Peyer's patch (tissue), 4 donors: Measurements from ENCODE around the gene SNX21. TPM values are rescaled to one million over a fixed set of nuclear protein-coding genes. Genes with fewer than 3 reads are reported as not detected.

ENCODE experiments used
- DNase-seq, 3 donors: peaks; one replicate each; pipeline ENCODE4 v3.0.0-alpha.2; 2017 to 2019
- H3K27ac ChIP-seq, 4 donors: fragments of 200-600 bp; sonication (generic); one replicate each; pipeline ENCODE4 v1.5.1; 2016 to 2019
- H3K27me3 ChIP-seq, 2 donors: fragments of 200-600 bp; sonication (generic); one replicate each; pipeline ENCODE4 v1.5.1; 2019
- H3K36me3 ChIP-seq, 3 donors: fragments of 200-600 bp; sonication (generic); one replicate each; pipeline ENCODE4 v1.5.1; 2016 to 2019
- H3K4me1 ChIP-seq, 4 donors: fragments of 200-600 bp; sonication (generic); one replicate each; pipeline ENCODE4 v1.5.1; 2016 to 2019
- H3K4me3 ChIP-seq, 4 donors: fragments of 200-600 bp; sonication (generic); 1 replicate in 3 of 4; 2 replicates in 1 of 4; pipeline ENCODE4 v1.5.1; 2016 to 2019; ENCODE audit warnings: mild to moderate bottlenecking in 1 of 4
- H3K9me3 ChIP-seq, 4 donors: fragments of 200-600 bp; sonication (generic); one replicate each; pipeline ENCODE4 v1.5.1; 2016 to 2019; ENCODE audit warnings: mild to moderate bottlenecking in 1 of 4
- POLR2A ChIP-seq, 2 donors: fragments of 450-650 bp; IDR thresholded peaks; one replicate each; pipeline ENCODE4 v1.5.1; 2017; ENCODE audit warnings: antibody characterized with exemption in 2 of 2, mild to moderate bottlenecking in 2 of 2, moderate library complexity in 2 of 2
- total RNA-seq, 4 donors: library from RNA; depleted of rRNA; stranded (reverse); fragments of >200 nt; gene quantifications; one replicate each; pipeline ENCODE4 v1.1.0, GENCODE V29; 2016
- TF ChIP-seq, protein P1 (sequence below), 6 experiments: fragments of 450-650 bp in 4 of 6; fragments of 200-600 bp in 2 of 6; sonication (generic) in 1 of 6; IDR thresholded peaks; one replicate each; pipeline ENCODE4 v1.5.1; 2017 to 2019; ENCODE audit warnings: antibody characterized with exemption in 6 of 6, mild to moderate bottlenecking in 3 of 6, moderate library complexity in 1 of 6

The SNX21 gene
- total RNA-seq, 4 donors from 2014 or later: 17.5 to 94.9 (median 42.7) TPM

DNA sequence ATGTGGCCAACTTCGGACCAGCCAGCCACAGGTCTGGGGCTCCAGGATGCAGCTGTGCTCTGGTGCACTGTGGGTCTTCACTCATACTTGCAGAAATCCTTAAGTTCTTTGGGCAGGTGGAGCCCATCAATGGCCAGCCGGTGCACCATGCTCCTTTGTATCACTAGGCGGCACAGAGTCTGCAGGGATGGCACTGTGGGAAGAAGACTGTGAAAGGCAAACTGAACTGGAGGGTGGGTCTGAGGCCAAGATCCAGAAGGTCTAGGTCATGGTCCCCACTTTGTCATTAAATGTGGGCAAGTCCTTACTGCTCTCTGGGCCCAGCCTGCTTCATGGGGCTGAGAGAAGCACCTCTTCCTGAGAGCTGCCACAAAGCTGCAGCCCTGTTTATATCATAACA is 55.1 kb downstream of the SNX21 start:
- peaks cover 0 to 51% (median 11%) of the 10 kb centered on the region in 4 donors for H3K4me1 ChIP-seq
- peaks cover 0 to 30% (median 0%) of the 10 kb centered on the region in 3 donors for H3K36me3 ChIP-seq
- H3K27me3 ChIP-seq: no peaks in the 10 kb centered on the region
- DNase-seq: no peak
- H3K27ac ChIP-seq: no peak overlapping the region
- H3K4me3 ChIP-seq: no peak overlapping the region
- H3K9me3 ChIP-seq: no peaks in the 10 kb centered on the region
- TF ChIP-seq POLR2A (IDR thresholded peaks at IDR 0.05): no peak
- TF ChIP-seq, protein P1, sequence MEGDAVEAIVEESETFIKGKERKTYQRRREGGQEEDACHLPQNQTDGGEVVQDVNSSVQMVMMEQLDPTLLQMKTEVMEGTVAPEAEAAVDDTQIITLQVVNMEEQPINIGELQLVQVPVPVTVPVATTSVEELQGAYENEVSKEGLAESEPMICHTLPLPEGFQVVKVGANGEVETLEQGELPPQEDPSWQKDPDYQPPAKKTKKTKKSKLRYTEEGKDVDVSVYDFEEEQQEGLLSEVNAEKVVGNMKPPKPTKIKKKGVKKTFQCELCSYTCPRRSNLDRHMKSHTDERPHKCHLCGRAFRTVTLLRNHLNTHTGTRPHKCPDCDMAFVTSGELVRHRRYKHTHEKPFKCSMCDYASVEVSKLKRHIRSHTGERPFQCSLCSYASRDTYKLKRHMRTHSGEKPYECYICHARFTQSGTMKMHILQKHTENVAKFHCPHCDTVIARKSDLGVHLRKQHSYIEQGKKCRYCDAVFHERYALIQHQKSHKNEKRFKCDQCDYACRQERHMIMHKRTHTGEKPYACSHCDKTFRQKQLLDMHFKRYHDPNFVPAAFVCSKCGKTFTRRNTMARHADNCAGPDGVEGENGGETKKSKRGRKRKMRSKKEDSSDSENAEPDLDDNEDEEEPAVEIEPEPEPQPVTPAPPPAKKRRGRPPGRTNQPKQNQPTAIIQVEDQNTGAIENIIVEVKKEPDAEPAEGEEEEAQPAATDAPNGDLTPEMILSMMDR (IDR thresholded peaks at IDR 0.05): peak in 1 of 6 experiments; percentile 6

DNA sequence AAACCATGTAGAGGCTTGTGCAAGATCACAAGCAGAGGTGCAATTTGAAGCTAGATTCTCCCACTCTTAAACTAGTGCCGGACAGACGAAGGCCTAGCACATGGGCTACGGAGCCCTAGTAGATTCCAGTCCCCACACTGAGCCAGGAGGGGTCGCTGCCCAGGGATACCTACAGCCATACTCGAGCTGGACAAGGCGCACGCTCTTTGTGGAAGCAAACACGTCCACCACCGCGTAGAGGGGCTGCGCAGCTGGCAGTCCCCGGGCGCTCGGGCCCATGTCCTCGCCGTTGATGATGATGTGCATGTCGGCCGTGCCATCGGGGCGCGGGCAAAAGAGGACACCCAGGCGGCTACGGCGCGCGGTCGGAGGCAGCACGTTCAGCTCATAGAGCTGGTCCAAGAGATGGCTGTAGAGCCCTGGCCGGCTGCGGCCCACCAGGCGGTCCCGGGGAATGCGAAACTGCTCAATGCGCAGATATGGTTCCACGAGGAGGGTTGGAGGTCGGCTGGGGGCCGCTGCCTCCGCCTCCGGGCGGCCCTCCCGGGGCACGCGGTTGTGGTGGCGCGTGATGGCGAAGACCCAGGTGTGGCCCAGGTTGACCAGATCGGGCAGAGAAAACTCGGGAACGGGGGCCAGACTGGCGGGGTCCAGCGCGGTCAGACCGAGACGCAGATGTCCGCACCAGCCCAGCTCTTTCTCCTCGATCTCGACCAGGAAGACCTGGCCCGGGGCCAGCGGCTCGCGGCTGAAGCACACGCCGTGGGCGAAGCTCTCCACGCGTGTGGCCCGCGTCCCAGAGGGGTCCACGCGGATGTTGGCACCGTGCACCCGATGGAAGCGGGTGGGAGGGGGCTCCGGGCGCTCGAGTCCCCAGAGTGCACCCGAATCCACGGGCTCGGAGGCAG is 56.7 kb downstream of the SNX21 start:
- Histone ChIP-seq H3K27me3 (no peaks in the 10 kb centered on the region), H3K9me3 (no peaks in the 10 kb centered on the region), H3K27ac (peak overlapping the region; percentile 72 to 92 (median 84)), H3K36me3 (peaks cover 0 to 38% (median 0%) of the 10 kb centered on the region in 3 donors), H3K4me3 (peak overlapping the region; percentile 71 to 89 (median 88)), H3K4me1 (peaks cover 0 to 42% (median 11%) of the 10 kb centered on the region in 4 donors)
- peak in 1 of 2 donors; percentile 9 for TF ChIP-seq POLR2A (IDR thresholded peaks at IDR 0.05)
- TF ChIP-seq, protein P1 (IDR thresholded peaks at IDR 0.05): peak; percentile 15 to 62 (median 54)
- peak; percentile 82 to 89 (median 83) for DNase-seq

DNA sequence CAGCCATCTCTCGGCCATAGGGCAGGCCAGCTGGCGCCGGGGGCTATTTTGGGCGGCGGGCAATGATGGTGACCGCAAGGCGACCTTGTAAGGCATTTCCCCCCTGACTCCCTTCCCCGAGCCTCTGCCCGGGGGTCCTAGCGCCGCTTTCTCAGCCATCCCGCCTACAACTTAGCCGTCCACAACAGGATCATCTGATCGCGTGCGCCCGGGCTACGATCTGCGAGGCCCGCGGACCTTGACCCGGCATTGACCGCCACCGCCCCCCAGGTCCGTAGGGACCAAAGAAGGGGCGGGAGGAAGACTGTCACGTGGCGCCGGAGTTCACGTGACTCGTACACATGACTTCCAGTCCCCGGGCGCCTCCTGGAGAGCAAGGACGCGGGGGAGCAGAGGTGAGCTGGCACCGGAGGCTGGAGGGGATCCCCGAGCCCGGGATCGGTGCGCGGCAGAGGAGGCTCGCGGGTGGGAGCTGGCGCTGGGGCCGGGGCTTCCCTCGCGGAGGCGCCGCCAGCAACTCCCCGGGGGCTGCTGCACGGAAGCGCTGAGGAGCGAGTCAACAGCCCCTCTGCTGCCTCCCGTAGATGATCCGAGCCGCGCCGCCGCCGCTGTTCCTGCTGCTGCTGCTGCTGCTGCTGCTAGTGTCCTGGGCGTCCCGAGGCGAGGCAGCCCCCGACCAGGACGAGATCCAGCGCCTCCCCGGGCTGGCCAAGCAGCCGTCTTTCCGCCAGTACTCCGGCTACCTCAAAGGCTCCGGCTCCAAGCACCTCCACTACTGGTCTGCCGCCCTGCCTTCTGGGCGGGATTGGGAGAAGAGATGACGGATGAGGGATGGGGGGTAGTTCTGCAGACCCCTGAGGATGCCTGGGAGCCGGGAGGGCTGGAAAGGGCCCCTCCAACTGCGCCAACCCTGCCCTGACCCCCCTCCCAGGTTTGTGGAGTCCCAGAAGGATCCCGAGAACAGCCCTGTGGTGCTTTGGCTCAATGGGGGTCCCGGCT is 57.7 kb downstream of the SNX21 start, which contains the start of the genes CTSA and NEURL2:
Gene CTSA (plus strand): TSS at position 351 of the 999 bp plus-strand sequence. CDS start 234 bp downstream, at position 585.
Gene NEURL2 (minus strand): TSS at position 224 of the 999 bp plus-strand sequence. CDS start 217 bp downstream, at position 7.
- Histone ChIP-seq H3K27ac (peak within 1 kb of the TSS; percentile 72 to 92 (median 84)), H3K9me3 (no peaks in the 10 kb centered on the region), H3K36me3 (peaks cover 0 to 39% (median 0%) of the 10 kb centered on the region in 3 donors), H3K4me1 (peaks cover 0 to 38% (median 11%) of the 10 kb centered on the region in 4 donors), H3K27me3 (no peaks in the 10 kb centered on the region), H3K4me3 (peak within 1 kb of the TSS; percentile 71 to 89 (median 88))
- peak; percentile 96 to 98 (median 98) for DNase-seq
- TF ChIP-seq POLR2A (IDR thresholded peaks at IDR 0.05): peak; percentile 65 to 70
- TF ChIP-seq, protein P1 (IDR thresholded peaks at IDR 0.05): peak in 2 of 6 experiments; percentile 2 to 7

DNA sequence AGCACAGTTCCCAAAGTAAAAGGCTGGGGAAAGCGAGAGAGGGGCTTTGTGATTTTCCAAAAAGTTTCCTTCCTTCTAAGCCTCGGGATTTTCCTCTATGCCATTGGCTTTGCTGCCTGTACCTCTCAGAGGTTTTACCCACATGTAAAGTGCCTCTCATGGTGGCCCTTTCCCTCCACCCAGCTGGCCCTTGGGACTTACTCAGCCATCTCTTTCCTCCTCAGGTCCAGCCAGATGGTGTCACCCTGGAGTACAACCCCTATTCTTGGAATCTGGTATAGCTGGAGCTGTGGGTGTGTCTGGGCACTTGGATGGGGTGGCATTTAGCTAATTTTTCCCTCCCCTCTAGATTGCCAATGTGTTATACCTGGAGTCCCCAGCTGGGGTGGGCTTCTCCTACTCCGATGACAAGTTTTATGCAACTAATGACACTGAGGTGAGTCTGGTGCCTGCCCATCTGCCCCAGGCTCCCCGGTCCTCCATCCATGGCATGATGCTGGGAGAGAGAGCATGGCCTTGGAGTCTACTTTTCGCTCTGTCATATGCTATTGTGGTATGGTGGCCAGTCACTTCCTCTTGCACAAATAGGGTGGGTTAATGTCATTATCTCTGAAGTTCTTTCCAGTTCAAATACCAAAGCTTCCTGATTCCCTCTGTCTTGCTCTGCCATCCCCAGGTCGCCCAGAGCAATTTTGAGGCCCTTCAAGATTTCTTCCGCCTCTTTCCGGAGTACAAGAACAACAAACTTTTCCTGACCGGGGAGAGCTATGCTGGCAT is 58.6 kb downstream of the SNX21 start:
- H3K27ac ChIP-seq: peak overlapping the region in 3 of 4 donors; percentile 83 to 92 (median 84)
- peak overlapping the region; percentile 71 to 89 (median 88) for H3K4me3 ChIP-seq
- no peak for TF ChIP-seq POLR2A (IDR thresholded peaks at IDR 0.05)
- TF ChIP-seq, protein P1 (IDR thresholded peaks at IDR 0.05): no peak
- no peak for DNase-seq
- H3K36me3 ChIP-seq: peaks cover 0 to 43% (median 0%) of the 10 kb centered on the region in 3 donors
- peaks cover 0 to 38% (median 11%) of the 10 kb centered on the region in 4 donors for H3K4me1 ChIP-seq
- H3K27me3 ChIP-seq: no peaks in the 10 kb centered on the region
- no peaks in the 10 kb centered on the region for H3K9me3 ChIP-seq

Other genes with a start within 250 kb of the SNX21 start
- gene WFDC10A, start 204.1 kb upstream of the SNX21 start, total RNA-seq: not detected
- gene WFDC9, start 202.5 kb upstream of the SNX21 start, total RNA-seq: not detected
- gene WFDC11, start 163.6 kb upstream of the SNX21 start, total RNA-seq: not detected
- not detected for gene WFDC13, start 131.8 kb upstream of the SNX21 start, total RNA-seq
- not detected for gene WFDC10B, start 128.8 kb upstream of the SNX21 start, total RNA-seq
- not detected for gene SPINT4, start 111.5 kb upstream of the SNX21 start, total RNA-seq
- gene WFDC3, start 41.9 kb upstream of the SNX21 start, total RNA-seq: not detected
- 10 to 100 TPM; 21.5 to 41.4 (median 25.2) TPM for gene DNTTIP1, start 41.8 kb upstream of the SNX21 start, total RNA-seq
- 10 to 100 TPM in 2 of 4 donors, 1 to 10 TPM in 2; 7.3 to 24.8 (median 9.8) TPM for gene UBE2C, start 21.2 kb upstream of the SNX21 start, total RNA-seq
- 1 to 10 TPM in 2 of 4 donors, not detected in 2; 2.7 to 3.5 TPM for gene TNNC2, start 6.5 kb upstream of the SNX21 start, total RNA-seq
- 10 to 100 TPM; 56.9 to 93.8 (median 78.3) TPM for gene ACOT8, start 23.6 kb downstream of the SNX21 start, total RNA-seq
- gene ZSWIM3, start 23.8 kb downstream of the SNX21 start, total RNA-seq: 1 to 10 TPM; 2.5 to 9.1 (median 4.6) TPM
- gene ZSWIM1, start 47.4 kb downstream of the SNX21 start, total RNA-seq: 10 to 100 TPM in 3 of 4 donors, 1 to 10 TPM in 1; 6.6 to 14.5 (median 11.9) TPM
- 10 to 100 TPM in 3 of 4 donors, 1 to 10 TPM in 1; 5.8 to 35.2 (median 19.5) TPM for gene SPATA25, start 53.8 kb downstream of the SNX21 start, total RNA-seq
- gene NEURL2, start 57.4 kb downstream of the SNX21 start, total RNA-seq: 10 to 100 TPM in 3 of 4 donors, 1 to 10 TPM in 1; 3.3 to 27.6 (median 23.9) TPM
- 100 to 1,000 TPM in 3 of 4 donors, 10 to 100 TPM in 1; 85.0 to 602 (median 258) TPM for gene CTSA, start 57.5 kb downstream of the SNX21 start, total RNA-seq
- 10 to 100 TPM; 25.0 to 99.3 (median 35.7) TPM for gene PLTP, start 78.4 kb downstream of the SNX21 start, total RNA-seq
- gene PCIF1, start 100.9 kb downstream of the SNX21 start, total RNA-seq: 10 to 100 TPM; 25.0 to 53.2 (median 44.9) TPM
- 10 to 100 TPM; 34.3 to 60.1 (median 53.6) TPM for gene ZNF335, start 138.4 kb downstream of the SNX21 start, total RNA-seq
- gene MMP9, start 175.1 kb downstream of the SNX21 start, total RNA-seq: 1 to 10 TPM in 2 of 4 donors, not detected in 2; 1.1 to 2.5 TPM
- not detected for gene SLC12A5, start 195.4 kb downstream of the SNX21 start, total RNA-seq